ENCODE results near the gene SLC35A5.

DNA sequence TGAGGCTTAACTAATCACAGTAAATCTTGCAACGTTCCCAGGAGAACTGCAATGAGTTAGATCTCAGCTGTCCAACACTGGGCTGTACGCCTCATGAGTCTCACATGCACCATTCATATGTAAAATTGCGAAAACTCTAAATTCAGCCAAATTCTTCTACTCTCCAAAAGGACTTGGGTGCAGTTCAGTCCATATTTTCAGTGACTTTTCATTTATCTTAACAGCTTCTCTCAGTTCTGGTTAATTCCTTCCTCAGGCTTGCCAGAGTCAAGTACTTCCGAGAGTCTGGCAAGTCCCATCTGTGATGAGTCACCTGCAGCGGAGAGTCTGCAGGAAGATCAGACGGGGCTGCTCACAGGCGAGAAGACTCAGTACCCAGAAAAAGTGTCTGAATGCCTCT, 67.6 kb downstream of the SLC35A5 start:
- TF ChIP-seq, protein P1, sequence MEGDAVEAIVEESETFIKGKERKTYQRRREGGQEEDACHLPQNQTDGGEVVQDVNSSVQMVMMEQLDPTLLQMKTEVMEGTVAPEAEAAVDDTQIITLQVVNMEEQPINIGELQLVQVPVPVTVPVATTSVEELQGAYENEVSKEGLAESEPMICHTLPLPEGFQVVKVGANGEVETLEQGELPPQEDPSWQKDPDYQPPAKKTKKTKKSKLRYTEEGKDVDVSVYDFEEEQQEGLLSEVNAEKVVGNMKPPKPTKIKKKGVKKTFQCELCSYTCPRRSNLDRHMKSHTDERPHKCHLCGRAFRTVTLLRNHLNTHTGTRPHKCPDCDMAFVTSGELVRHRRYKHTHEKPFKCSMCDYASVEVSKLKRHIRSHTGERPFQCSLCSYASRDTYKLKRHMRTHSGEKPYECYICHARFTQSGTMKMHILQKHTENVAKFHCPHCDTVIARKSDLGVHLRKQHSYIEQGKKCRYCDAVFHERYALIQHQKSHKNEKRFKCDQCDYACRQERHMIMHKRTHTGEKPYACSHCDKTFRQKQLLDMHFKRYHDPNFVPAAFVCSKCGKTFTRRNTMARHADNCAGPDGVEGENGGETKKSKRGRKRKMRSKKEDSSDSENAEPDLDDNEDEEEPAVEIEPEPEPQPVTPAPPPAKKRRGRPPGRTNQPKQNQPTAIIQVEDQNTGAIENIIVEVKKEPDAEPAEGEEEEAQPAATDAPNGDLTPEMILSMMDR (IDR thresholded peaks at IDR 0.05) = no peak
- TF ChIP-seq, protein P2, sequence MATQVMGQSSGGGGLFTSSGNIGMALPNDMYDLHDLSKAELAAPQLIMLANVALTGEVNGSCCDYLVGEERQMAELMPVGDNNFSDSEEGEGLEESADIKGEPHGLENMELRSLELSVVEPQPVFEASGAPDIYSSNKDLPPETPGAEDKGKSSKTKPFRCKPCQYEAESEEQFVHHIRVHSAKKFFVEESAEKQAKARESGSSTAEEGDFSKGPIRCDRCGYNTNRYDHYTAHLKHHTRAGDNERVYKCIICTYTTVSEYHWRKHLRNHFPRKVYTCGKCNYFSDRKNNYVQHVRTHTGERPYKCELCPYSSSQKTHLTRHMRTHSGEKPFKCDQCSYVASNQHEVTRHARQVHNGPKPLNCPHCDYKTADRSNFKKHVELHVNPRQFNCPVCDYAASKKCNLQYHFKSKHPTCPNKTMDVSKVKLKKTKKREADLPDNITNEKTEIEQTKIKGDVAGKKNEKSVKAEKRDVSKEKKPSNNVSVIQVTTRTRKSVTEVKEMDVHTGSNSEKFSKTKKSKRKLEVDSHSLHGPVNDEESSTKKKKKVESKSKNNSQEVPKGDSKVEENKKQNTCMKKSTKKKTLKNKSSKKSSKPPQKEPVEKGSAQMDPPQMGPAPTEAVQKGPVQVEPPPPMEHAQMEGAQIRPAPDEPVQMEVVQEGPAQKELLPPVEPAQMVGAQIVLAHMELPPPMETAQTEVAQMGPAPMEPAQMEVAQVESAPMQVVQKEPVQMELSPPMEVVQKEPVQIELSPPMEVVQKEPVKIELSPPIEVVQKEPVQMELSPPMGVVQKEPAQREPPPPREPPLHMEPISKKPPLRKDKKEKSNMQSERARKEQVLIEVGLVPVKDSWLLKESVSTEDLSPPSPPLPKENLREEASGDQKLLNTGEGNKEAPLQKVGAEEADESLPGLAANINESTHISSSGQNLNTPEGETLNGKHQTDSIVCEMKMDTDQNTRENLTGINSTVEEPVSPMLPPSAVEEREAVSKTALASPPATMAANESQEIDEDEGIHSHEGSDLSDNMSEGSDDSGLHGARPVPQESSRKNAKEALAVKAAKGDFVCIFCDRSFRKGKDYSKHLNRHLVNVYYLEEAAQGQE (IDR thresholded peaks at IDR 0.05; ENCODE audit: insufficient read depth in 1 of 2, low read depth in 2 of 2, low read length in 1 of 2) = no peak
- no peak for TF ChIP-seq TCF7L2 (IDR thresholded peaks at IDR 0.05; ENCODE audit: low read depth, low read length)
